Activated CD4-positive, alpha-beta T cell treated with anti-CD3 and anti-CD28 coated beads, Interleukin-2, amount 50 U/mL, for 1 hour (primary cell): Measurements from ENCODE around the gene RARB.

Source experiments
- DNase-seq: peaks from one replicate; pipeline ENCODE4 v3.0.0-alpha.2; 2020

The RARB gene

GRCh38 chr3:25427942-25428788 is at the start of gene RARB:
Gene RARB (plus strand): TSS chr3:25428263. CDS start chr3:25428732, 469 bp downstream.
- DNase-seq, result no peak

GRCh38 chr3:25378786-25379311 is 49.2 kb upstream of the RARB start:
- DNase-seq, result no peak

GRCh38 chr3:25380222-25380739 is 47.8 kb upstream of the RARB start:
- no peak for DNase-seq

GRCh38 chr3:25381083-25381482 is 47.0 kb upstream of the RARB start:
- no peak for DNase-seq

- no peak for DNase-seq
These were observed 43.6 kb upstream of the RARB start for GRCh38 chr3:25384471-25384870.

GRCh38 chr3:25385807-25386460 is 42.1 kb upstream of the RARB start:
- no peak for DNase-seq

- DNase-seq, result no peak
These were observed 41.3 kb upstream of the RARB start for GRCh38 chr3:25386686-25387255.

GRCh38 chr3:25390605-25391004 is 37.5 kb upstream of the RARB start:
- DNase-seq, result no peak

GRCh38 chr3:25396251-25396650 is 31.8 kb upstream of the RARB start:
- DNase-seq, result no peak

- DNase-seq, result no peak
These were observed 31.4 kb upstream of the RARB start for GRCh38 chr3:25396686-25397085.

GRCh38 chr3:25397150-25397549 is 30.9 kb upstream of the RARB start:
- DNase-seq, result no peak

- DNase-seq, result no peak
These were observed 27.5 kb upstream of the RARB start for GRCh38 chr3:25400587-25400986.

- no peak for DNase-seq
These were observed 24.1 kb upstream of the RARB start for GRCh38 chr3:25403968-25404367.

GRCh38 chr3:25404569-25404968 is 23.5 kb upstream of the RARB start:
- no peak for DNase-seq

GRCh38 chr3:25405335-25405734 is 22.7 kb upstream of the RARB start:
- no peak for DNase-seq

GRCh38 chr3:25410703-25411102 is 17.4 kb upstream of the RARB start:
- no peak for DNase-seq

GRCh38 chr3:25412269-25412668 is 15.8 kb upstream of the RARB start:
- DNase-seq, result no peak

- no peak for DNase-seq
These were observed 11.9 kb upstream of the RARB start for GRCh38 chr3:25416176-25416575.

- no peak for DNase-seq
These were observed 9.5 kb upstream of the RARB start for GRCh38 chr3:25418596-25418995.

- no peak for DNase-seq
These were observed 8.8 kb upstream of the RARB start for GRCh38 chr3:25419251-25419650.

- no peak for DNase-seq
These were observed 7.9 kb upstream of the RARB start for GRCh38 chr3:25420147-25420546.

GRCh38 chr3:25420885-25421284 is 7.2 kb upstream of the RARB start:
- no peak for DNase-seq

GRCh38 chr3:25421747-25422146 is 6.3 kb upstream of the RARB start:
- no peak for DNase-seq
